HEK293 (cell line): ENCODE measurements around the gene NEURL1.

Source experiments
- CTCF ChIA-PET: fragments of 350-600 bp; formaldehyde crosslinking; extraction: SDS; loops from one replicate; lab custom pipeline; 2021; ENCODE audit warnings: antibody characterized with exemption; lab: Yijun Ruan, JAX
- POLR2A ChIA-PET: fragments of 300-600 bp; formaldehyde crosslinking; extraction: SDS; loops from one replicate; lab custom pipeline; 2020; ENCODE audit warnings: antibody characterized with exemption, inconsistent platforms; lab: Yijun Ruan, JAX
- H3K27ac ChIP-seq: fragments of 200-500 bp; sonication (Bioruptor generic); 2 replicates; pipeline ENCODE4 v1.5.1; 2014; ENCODE audit warnings: low read depth, low read length, control low read depth, inconsistent platforms; ENCODE audit errors: extremely low read depth
- H3K36me3 ChIP-seq, 2 experiments: fragments of 200-500 bp in 1 of 2; sonication (Bioruptor generic) in 1 of 2; 1 replicate in 1 of 2; 2 replicates in 1 of 2; pipeline ENCODE4 v1.5.1; 2014 to 2017; ENCODE audit warnings: inconsistent platforms in 2 of 2, low read length in 2 of 2; ENCODE audit not compliant: control insufficient read depth in 2 of 2, insufficient read depth in 1 of 2
- H3K4me1 ChIP-seq: fragments of 200-500 bp; sonication (Bioruptor generic); 2 replicates; pipeline ENCODE4 v1.5.1; 2014; ENCODE audit warnings: mild to moderate bottlenecking, low read length, inconsistent platforms; ENCODE audit not compliant: control insufficient read depth, insufficient read depth
- H3K4me3 ChIP-seq: 2 replicates; pipeline ENCODE4 v1.5.1; 2011; ENCODE audit warnings: low read depth, mild to moderate bottlenecking, control low read depth, low read length, moderate library complexity
- H3K9me3 ChIP-seq: fragments of 200-500 bp; sonication (Bioruptor generic); 2 replicates; pipeline ENCODE4 v1.5.1; 2014; ENCODE audit warnings: low read depth, low read length, inconsistent platforms; ENCODE audit not compliant: control insufficient read depth, insufficient read depth
- FEZF1 ChIP-seq: fragments of 450-650 bp; formaldehyde crosslinking; IDR thresholded peaks from 2 replicates; pipeline ENCODE4 v1.5.1; 2016; ENCODE audit warnings: missing biosample characterization, missing genetic modification characterization
- GLIS1 ChIP-seq: fragments of 450-650 bp; formaldehyde crosslinking; IDR thresholded peaks from 2 replicates; pipeline ENCODE4 v1.5.1; 2016; ENCODE audit warnings: missing biosample characterization, missing genetic modification characterization
- INSM2 ChIP-seq: fragments of 450-650 bp; formaldehyde crosslinking; IDR thresholded peaks from 2 replicates; pipeline ENCODE4 v1.5.1; 2016; ENCODE audit warnings: missing biosample characterization, missing genetic modification characterization
- OSR2 ChIP-seq: fragments of 450-650 bp; formaldehyde crosslinking; IDR thresholded peaks from 2 replicates; pipeline ENCODE4 v1.5.1; 2016; ENCODE audit warnings: missing biosample characterization, missing genetic modification characterization
- OVOL3 ChIP-seq: fragments of 450-650 bp; formaldehyde crosslinking; IDR thresholded peaks from 2 replicates; pipeline ENCODE4 v1.5.1; 2016; ENCODE audit warnings: missing biosample characterization, missing genetic modification characterization
- SP7 ChIP-seq: fragments of 450-650 bp; formaldehyde crosslinking; IDR thresholded peaks from 2 replicates; pipeline ENCODE4 v1.5.1; 2016; ENCODE audit warnings: missing biosample characterization, missing genetic modification characterization
- TSHZ1 ChIP-seq: fragments of 450-650 bp; formaldehyde crosslinking; IDR thresholded peaks from 2 replicates; pipeline ENCODE4 v1.5.1; 2016; ENCODE audit warnings: missing biosample characterization, missing genetic modification characterization, borderline replicate concordance
- ZBTB11 ChIP-seq: fragments of 450-650 bp; formaldehyde crosslinking; conservative IDR thresholded peaks from 2 replicates; pipeline ENCODE4 v1.5.1; 2016; ENCODE audit warnings: low read depth, missing biosample characterization, missing genetic modification characterization
- ZBTB7A ChIP-seq: fragments of 450-650 bp; formaldehyde crosslinking; IDR thresholded peaks from 2 replicates; pipeline ENCODE4 v1.5.1; 2016; ENCODE audit warnings: low read depth, missing biosample characterization, missing genetic modification characterization
- ZFHX2 ChIP-seq: fragments of 450-650 bp; formaldehyde crosslinking; conservative IDR thresholded peaks from 2 replicates; pipeline ENCODE4 v1.5.1; 2016; ENCODE audit warnings: missing biosample characterization, missing genetic modification characterization
- ZFP37 ChIP-seq: fragments of 450-650 bp; formaldehyde crosslinking; IDR thresholded peaks from 2 replicates; pipeline ENCODE4 v1.5.1; 2016; ENCODE audit warnings: missing biosample characterization, missing genetic modification characterization
- ZNF155 ChIP-seq: fragments of 450-650 bp; formaldehyde crosslinking; IDR thresholded peaks from 2 replicates; pipeline ENCODE4 v1.5.1; 2016; ENCODE audit warnings: missing biosample characterization, missing genetic modification characterization
- ZNF362 ChIP-seq: fragments of 450-650 bp; formaldehyde crosslinking; IDR thresholded peaks from 2 replicates; pipeline ENCODE4 v1.5.1; 2016; ENCODE audit warnings: missing biosample characterization, missing genetic modification characterization
- ZNF555 ChIP-seq: fragments of 450-650 bp; formaldehyde crosslinking; conservative IDR thresholded peaks from 2 replicates; pipeline ENCODE4 v1.5.1; 2017; ENCODE audit warnings: missing biosample characterization, mild to moderate bottlenecking, missing genetic modification characterization, inconsistent platforms
- ZNF610 ChIP-seq: fragments of 450-650 bp; formaldehyde crosslinking; IDR thresholded peaks from 2 replicates; pipeline ENCODE4 v1.5.1; 2016; ENCODE audit warnings: missing biosample characterization, missing genetic modification characterization, borderline replicate concordance
- ZNF645 ChIP-seq: fragments of 450-650 bp; formaldehyde crosslinking; IDR thresholded peaks from 2 replicates; pipeline ENCODE4; 2016; ENCODE audit warnings: missing biosample characterization, missing genetic modification characterization
- ZNF660 ChIP-seq: fragments of 450-650 bp; IDR thresholded peaks from 2 replicates; pipeline ENCODE4 v1.5.1; 2018; ENCODE audit warnings: missing biosample characterization, mild to moderate bottlenecking, missing genetic modification characterization

NEURL1 gene

GRCh38 chr10:103487410-103487708 lies 6.1 kb upstream of the NEURL1 start:
- Histone ChIP-seq H3K4me3 (no peak overlapping the region), H3K9me3 (no peaks in the 10 kb centered on the region), H3K36me3 (no peaks in the 10 kb centered on the region), H3K27ac (no peak overlapping the region), H3K4me1 (no peaks in the 10 kb centered on the region)
- ChIA-PET POLR2A (no interaction called here), CTCF (interaction anchor here (3.1 to 3.2 kb wide), 2 partner anchors 11 to 71 kb away, joined by 26 to 58 read pairs; no protein-coding TSS in a partner anchor)
- no peak for TF ChIP-seq ZNF645
- TF ChIP-seq ZNF555 (tag by site-specific recombination), result no peak
- no peak for TF ChIP-seq OVOL3
- no peak for TF ChIP-seq FEZF1 (tag by site-specific recombination)
- TF ChIP-seq ZFHX2 (tag by site-specific recombination), result no peak
- TF ChIP-seq TSHZ1 (tag by site-specific recombination), result no peak
- TF ChIP-seq ZFP37, result no peak
- no peak for TF ChIP-seq ZNF610 (tag by site-specific recombination)
- no peak for TF ChIP-seq ZNF155

GRCh38 chr10:103490986-103491314 lies 2.6 kb upstream of the NEURL1 start:
- H3K4me3 ChIP-seq, result no peak overlapping the region
- TF ChIP-seq OSR2 (tag by site-specific recombination) (no peak), INSM2 (tag by site-specific recombination) (no peak), SP7 (tag by site-specific recombination) (0 out of 2 replicates have a peak, but pooled peaks have one; percentile 0), ZBTB11 (tag by site-specific recombination) (no peak), ZNF660 (no peak), GLIS1 (tag by site-specific recombination) (no peak), ZBTB7A (no peak), ZNF362 (no peak)
- no peak overlapping the region for H3K27ac ChIP-seq
- H3K4me1 ChIP-seq, result no peaks in the 10 kb centered on the region
- no peaks in the 10 kb centered on the region for H3K9me3 ChIP-seq
- ChIA-PET POLR2A (interaction anchor here (0.9 to 1.5 kb wide), 5 partner anchors 12 to 95 kb away, joined by 3 to 5 read pairs (median 4); partner anchors contain the start of genes ATP5MK and PDCD11), CTCF (interaction anchor here (0.6 to 6.1 kb wide), 11 partner anchors 8 to 156 kb away, joined by 3 to 41 read pairs (median 4); no protein-coding TSS in a partner anchor)
- no peaks in the 10 kb centered on the region for H3K36me3 ChIP-seq
